Kidney epithelial cell (primary cell): ENCODE measurements around the gene NPTX2. TPM values are rescaled to one million over a fixed set of nuclear protein-coding genes. Genes with fewer than 3 reads are reported as not detected.

Experiments
- DNase-seq: peaks from one replicate; pipeline ENCODE4 v3.0.0-alpha.2; 2010; ENCODE audit warnings: low read depth
- H3K27me3 ChIP-seq: 2 replicates; pipeline ENCODE4 v1.6.0; 2011; ENCODE audit warnings: low read length; ENCODE audit not compliant: control insufficient read depth, insufficient read depth
- H3K36me3 ChIP-seq: 2 replicates; pipeline ENCODE4 v1.5.1; 2011; ENCODE audit warnings: low read length; ENCODE audit not compliant: control insufficient read depth, insufficient read depth
- H3K4me3 ChIP-seq: 2 replicates; pipeline ENCODE4 v1.5.1; 2011; ENCODE audit warnings: low read depth, mild to moderate bottlenecking, control low read depth, low read length
- CTCF ChIP-seq: IDR thresholded peaks from 2 replicates; pipeline ENCODE4 v1.5.1; 2011; ENCODE audit warnings: mild to moderate bottlenecking, moderate library complexity, low read length, control low read depth, inconsistent platforms; ENCODE audit not compliant: insufficient read depth, poor library complexity, severe bottlenecking
- total RNA-seq: library from RNA; depleted of rRNA; stranded (reverse); fragments of >200 nt; gene quantifications from 2 replicates; pipeline ENCODE4 v1.2.3, GENCODE V29; 2015

The NPTX2 gene
- total RNA-seq, 1 donor from 2014 or later, result 0.46 TPM

- TF ChIP-seq CTCF, result no peak
- Histone ChIP-seq H3K27me3 (no peaks in the 10 kb centered on the region), H3K36me3 (no peaks in the 10 kb centered on the region)
These were observed 11.3 kb downstream of the NPTX2 start for GRCh38 chr7:98628418-98628817.

GRCh38 chr7:98629001-98629431 is 11.9 kb downstream of the NPTX2 start:
- no peaks in the 10 kb centered on the region for H3K27me3 ChIP-seq
- no peak for TF ChIP-seq CTCF
- H3K36me3 ChIP-seq, result no peaks in the 10 kb centered on the region
- no peak overlapping the region for H3K4me3 ChIP-seq
- no peak for DNase-seq

More at GRCh38 chr7:98628418-98628817, 11.3 kb downstream of the NPTX2 start:
- no peak for DNase-seq
- H3K4me3 ChIP-seq, result no peak overlapping the region

- no peak for TF ChIP-seq CTCF
- no peaks in the 10 kb centered on the region for H3K36me3 ChIP-seq
- no peak overlapping the region for H3K4me3 ChIP-seq
- no peaks in the 10 kb centered on the region for H3K27me3 ChIP-seq
- no peak for DNase-seq
These were observed 13.1 kb downstream of the NPTX2 start for GRCh38 chr7:98630149-98630548.

GRCh38 chr7:98630770-98631169 is 13.7 kb downstream of the NPTX2 start:
- no peak for DNase-seq
- TF ChIP-seq CTCF, result no peak

GRCh38 chr7:98638853-98639252 is 21.8 kb downstream of the NPTX2 start:
- TF ChIP-seq CTCF, result no peak
- DNase-seq, result no peak
- no peaks in the 10 kb centered on the region for H3K27me3 ChIP-seq
- H3K4me3 ChIP-seq, result no peak overlapping the region
- no peaks in the 10 kb centered on the region for H3K36me3 ChIP-seq

More at GRCh38 chr7:98630770-98631169, 13.7 kb downstream of the NPTX2 start:
- no peaks in the 10 kb centered on the region for H3K27me3 ChIP-seq
- no peaks in the 10 kb centered on the region for H3K36me3 ChIP-seq
- no peak overlapping the region for H3K4me3 ChIP-seq

- Histone ChIP-seq H3K36me3 (no peaks in the 10 kb centered on the region), H3K27me3 (no peaks in the 10 kb centered on the region), H3K4me3 (no peak overlapping the region)
- TF ChIP-seq CTCF, result no peak
- DNase-seq, result no peak
These were observed 23.3 kb downstream of the NPTX2 start for GRCh38 chr7:98640375-98640774.
